Measurements from ENCODE around the gene LHPP.

DNA sequence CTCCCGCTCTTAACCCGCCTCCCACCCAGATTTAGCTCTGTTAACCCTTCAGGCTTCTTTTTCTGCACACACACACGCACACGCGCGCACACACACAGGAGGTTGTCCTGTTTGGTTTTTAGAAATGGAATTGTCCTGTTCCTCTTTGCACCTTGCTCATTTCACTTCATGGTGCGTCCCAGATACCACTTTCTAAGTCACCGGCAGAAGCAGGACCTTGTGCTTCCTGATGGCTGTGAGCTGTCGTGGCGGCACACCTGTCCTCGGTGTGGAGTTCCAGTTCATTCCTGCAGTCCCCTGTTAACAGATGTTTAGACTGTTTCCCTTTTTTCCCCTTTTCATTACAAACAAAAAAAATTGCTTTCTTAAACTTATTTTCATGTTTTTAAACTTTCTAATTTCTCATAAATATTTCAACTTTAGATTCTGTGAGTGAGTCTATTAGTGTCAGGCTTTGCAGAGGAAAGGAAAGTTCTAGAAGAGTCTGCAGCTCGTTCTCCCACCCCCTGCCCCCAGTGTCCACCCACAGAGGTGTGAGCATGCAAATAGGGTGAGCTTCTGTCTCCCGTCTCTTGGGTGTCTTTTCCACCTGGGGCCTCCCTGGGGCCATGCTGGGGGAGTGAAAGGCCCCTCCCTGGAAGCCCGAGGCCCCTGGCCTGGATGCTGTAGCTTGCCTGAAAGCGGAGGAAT lies 85.5 kb downstream of the LHPP start:
- TF ChIP-seq, protein P1, sequence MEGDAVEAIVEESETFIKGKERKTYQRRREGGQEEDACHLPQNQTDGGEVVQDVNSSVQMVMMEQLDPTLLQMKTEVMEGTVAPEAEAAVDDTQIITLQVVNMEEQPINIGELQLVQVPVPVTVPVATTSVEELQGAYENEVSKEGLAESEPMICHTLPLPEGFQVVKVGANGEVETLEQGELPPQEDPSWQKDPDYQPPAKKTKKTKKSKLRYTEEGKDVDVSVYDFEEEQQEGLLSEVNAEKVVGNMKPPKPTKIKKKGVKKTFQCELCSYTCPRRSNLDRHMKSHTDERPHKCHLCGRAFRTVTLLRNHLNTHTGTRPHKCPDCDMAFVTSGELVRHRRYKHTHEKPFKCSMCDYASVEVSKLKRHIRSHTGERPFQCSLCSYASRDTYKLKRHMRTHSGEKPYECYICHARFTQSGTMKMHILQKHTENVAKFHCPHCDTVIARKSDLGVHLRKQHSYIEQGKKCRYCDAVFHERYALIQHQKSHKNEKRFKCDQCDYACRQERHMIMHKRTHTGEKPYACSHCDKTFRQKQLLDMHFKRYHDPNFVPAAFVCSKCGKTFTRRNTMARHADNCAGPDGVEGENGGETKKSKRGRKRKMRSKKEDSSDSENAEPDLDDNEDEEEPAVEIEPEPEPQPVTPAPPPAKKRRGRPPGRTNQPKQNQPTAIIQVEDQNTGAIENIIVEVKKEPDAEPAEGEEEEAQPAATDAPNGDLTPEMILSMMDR (IDR thresholded peaks at IDR 0.05), result no peak
- TF ChIP-seq POLR2AphosphoS5 (IDR thresholded peaks at IDR 0.05) (no peak), POLR2A (IDR thresholded peaks at IDR 0.05) (no peak)

All from transverse colon (tissue), 4 donors.